ENCODE measurements around the gene SRSF7. TPM values are rescaled to one million over a fixed set of nuclear protein-coding genes. Genes with fewer than 3 reads are reported as not detected.
"Not testable (repeated sequence)": the region's sequence is repeated elsewhere in the genome, so short reads cannot be mapped to it uniquely, and the experiment has no call there.

The SRSF7 gene
- total RNA-seq, 2 experiments from 2014 or later = 315 to 318 TPM

- H3K4me3 Mint-ChIP-seq; H3K27me3 Mint-ChIP-seq; DNase-seq; H3K27ac Mint-ChIP-seq; H3K4me1 Mint-ChIP-seq; ATAC-seq (ENCODE audit: low read depth); H3K9me3 Mint-ChIP-seq: not testable (repeated sequence)
- H3K36me3 Mint-ChIP-seq = peaks cover 22% of the 10 kb centered on the region
- POLR2A ChIA-PET = interaction anchor here (1.1 kb wide), 1 partner anchor 14 kb away, joined by 3 read pairs; the partner anchor contains the start of gene SRSF7
These were observed 14.0 kb downstream of the SRSF7 start for GRCh38 chr2:38737000-38737698.

- DNase-seq (no peak), ATAC-seq (ENCODE audit: low read depth) (no peak)
- peak overlapping the region; percentile 3 for H3K27ac Mint-ChIP-seq
- H3K27me3 Mint-ChIP-seq = no peaks in the 10 kb centered on the region
- no peak overlapping the region for H3K4me3 Mint-ChIP-seq
- peaks cover 24% of the 10 kb centered on the region for H3K36me3 Mint-ChIP-seq
- no peaks in the 10 kb centered on the region for H3K9me3 Mint-ChIP-seq
- POLR2A ChIA-PET = interaction anchor here (0.7 kb wide), 1 partner anchor 12 kb away, joined by 3 read pairs; no protein-coding TSS in a partner anchor
- H3K4me1 Mint-ChIP-seq = peaks cover 4% of the 10 kb centered on the region
These were observed 15.2 kb downstream of the SRSF7 start for GRCh38 chr2:38735999-38736320.

- Mint-ChIP-seq H3K4me1 (peaks cover 1% of the 10 kb centered on the region), H3K9me3 (no peaks in the 10 kb centered on the region), H3K4me3 (no peak overlapping the region), H3K27me3 (no peaks in the 10 kb centered on the region), H3K27ac (no peak overlapping the region), H3K36me3 (peaks cover 24% of the 10 kb centered on the region)
- ATAC-seq (ENCODE audit: low read depth) (no peak), DNase-seq (peak; percentile 15)
- POLR2A ChIA-PET = interaction anchor here (0.8 to 2.7 kb wide), 4 partner anchors 8 to 153 kb away, joined by 3 to 15 read pairs (median 6); partner anchors contain the start of gene SRSF7
These were observed 16.7 kb downstream of the SRSF7 start for GRCh38 chr2:38734299-38735058.

- DNase-seq (peak; percentile 1), ATAC-seq (ENCODE audit: low read depth) (no peak)
- Mint-ChIP-seq H3K4me1 (peaks cover 1% of the 10 kb centered on the region), H3K4me3 (no peak overlapping the region), H3K27ac (no peak overlapping the region), H3K27me3 (no peaks in the 10 kb centered on the region), H3K9me3 (no peaks in the 10 kb centered on the region), H3K36me3 (peaks cover 16% of the 10 kb centered on the region)
- POLR2A ChIA-PET = interaction anchor here (0.8 to 2.7 kb wide), 4 partner anchors 9 to 152 kb away, joined by 3 to 15 read pairs (median 6); partner anchors contain the start of gene SRSF7
These were observed 17.7 kb downstream of the SRSF7 start for GRCh38 chr2:38733300-38733971.

GRCh38 chr2:38731684-38732221 lies 19.4 kb downstream of the SRSF7 start:
- POLR2A ChIA-PET = interaction anchor here (0.9 to 1.0 kb wide), 2 partner anchors 9 to 19 kb away, joined by 3 to 4 read pairs; partner anchors contain the start of gene SRSF7
- H3K9me3 Mint-ChIP-seq = no peaks in the 10 kb centered on the region
- no peaks in the 10 kb centered on the region for H3K27me3 Mint-ChIP-seq
- H3K36me3 Mint-ChIP-seq = peaks cover 14% of the 10 kb centered on the region
- peaks cover 1% of the 10 kb centered on the region for H3K4me1 Mint-ChIP-seq
- peak; percentile 10 for DNase-seq
- H3K27ac Mint-ChIP-seq = no peak overlapping the region
- H3K4me3 Mint-ChIP-seq = no peak overlapping the region
- no peak for ATAC-seq (ENCODE audit: low read depth)

GRCh38 chr2:38731090-38731489 lies 20.1 kb downstream of the SRSF7 start:
- DNase-seq (peak; percentile 6), ATAC-seq (ENCODE audit: low read depth) (no peak)
- POLR2A ChIA-PET = no interaction called here
- H3K27me3 Mint-ChIP-seq = no peaks in the 10 kb centered on the region
- H3K4me1 Mint-ChIP-seq = peaks cover 1% of the 10 kb centered on the region
- no peak overlapping the region for H3K27ac Mint-ChIP-seq
- no peaks in the 10 kb centered on the region for H3K9me3 Mint-ChIP-seq
- no peak overlapping the region for H3K4me3 Mint-ChIP-seq
- peaks cover 14% of the 10 kb centered on the region for H3K36me3 Mint-ChIP-seq

- H3K9me3 Mint-ChIP-seq = no peaks in the 10 kb centered on the region
- no peak overlapping the region for H3K4me3 Mint-ChIP-seq
- no peak for ATAC-seq (ENCODE audit: low read depth)
- H3K27ac Mint-ChIP-seq = no peak overlapping the region
- DNase-seq = no peak
- POLR2A ChIA-PET = no interaction called here
- no peaks in the 10 kb centered on the region for H3K27me3 Mint-ChIP-seq
- H3K36me3 Mint-ChIP-seq = peaks cover 13% of the 10 kb centered on the region
- H3K4me1 Mint-ChIP-seq = peaks cover 4% of the 10 kb centered on the region
These were observed 22.5 kb downstream of the SRSF7 start for GRCh38 chr2:38728694-38729093.

- no peak for ATAC-seq (ENCODE audit: low read depth)
- no peaks in the 10 kb centered on the region for H3K27me3 Mint-ChIP-seq
- DNase-seq = no peak
- H3K4me1 Mint-ChIP-seq = peaks cover 11% of the 10 kb centered on the region
- no peaks in the 10 kb centered on the region for H3K9me3 Mint-ChIP-seq
- H3K27ac Mint-ChIP-seq = no peak overlapping the region
- peaks cover 9% of the 10 kb centered on the region for H3K36me3 Mint-ChIP-seq
- no peak overlapping the region for H3K4me3 Mint-ChIP-seq
- POLR2A ChIA-PET = no interaction called here
These were observed 23.5 kb downstream of the SRSF7 start for GRCh38 chr2:38727661-38728060.

GRCh38 chr2:38723173-38723572 lies 28.0 kb downstream of the SRSF7 start:
- ATAC-seq (ENCODE audit: low read depth) (no peak), DNase-seq (no peak)
- peak overlapping the region; percentile 7 for H3K4me3 Mint-ChIP-seq
- no peaks in the 10 kb centered on the region for H3K9me3 Mint-ChIP-seq
- H3K27me3 Mint-ChIP-seq = no peaks in the 10 kb centered on the region
- H3K4me1 Mint-ChIP-seq = peaks cover 33% of the 10 kb centered on the region
- H3K27ac Mint-ChIP-seq = peak overlapping the region; percentile 78
- H3K36me3 Mint-ChIP-seq = peaks cover 26% of the 10 kb centered on the region
- POLR2A ChIA-PET = interaction anchor here (0.6 to 2.4 kb wide), 2 partner anchors 12 to 28 kb away, joined by 3 to 8 read pairs; partner anchors contain the start of gene SRSF7

- DNase-seq (peak; percentile 37), ATAC-seq (ENCODE audit: low read depth) (peak; percentile 77)
- Mint-ChIP-seq H3K9me3 (no peaks in the 10 kb centered on the region), H3K27ac (peak overlapping the region; percentile 78), H3K36me3 (peaks cover 28% of the 10 kb centered on the region), H3K27me3 (no peaks in the 10 kb centered on the region), H3K4me1 (peaks cover 31% of the 10 kb centered on the region), H3K4me3 (peak overlapping the region; percentile 64)
- POLR2A ChIA-PET = interaction anchor here (1.1 to 2.4 kb wide), 3 partner anchors 28 to 141 kb away, joined by 4 to 8 read pairs (median 6); partner anchors contain the start of genes HNRNPLL and SRSF7
These were observed 28.7 kb downstream of the SRSF7 start for GRCh38 chr2:38722271-38723061.

GRCh38 chr2:38720613-38721241 lies 30.4 kb downstream of the SRSF7 start:
- H3K4me1 Mint-ChIP-seq = peaks cover 29% of the 10 kb centered on the region
- peak; percentile 22 for DNase-seq
- no peaks in the 10 kb centered on the region for H3K27me3 Mint-ChIP-seq
- peaks cover 39% of the 10 kb centered on the region for H3K36me3 Mint-ChIP-seq
- no peak for ATAC-seq (ENCODE audit: low read depth)
- H3K27ac Mint-ChIP-seq = peak overlapping the region; percentile 79
- H3K9me3 Mint-ChIP-seq = no peaks in the 10 kb centered on the region
- H3K4me3 Mint-ChIP-seq = no peak overlapping the region
- POLR2A ChIA-PET = no interaction called here

GRCh38 chr2:38719706-38720105 lies 31.5 kb downstream of the SRSF7 start:
- DNase-seq = no peak
- Mint-ChIP-seq H3K36me3 (peaks cover 42% of the 10 kb centered on the region), H3K27ac (no peak overlapping the region), H3K4me1 (peaks cover 30% of the 10 kb centered on the region), H3K9me3 (no peaks in the 10 kb centered on the region), H3K27me3 (no peaks in the 10 kb centered on the region), H3K4me3 (no peak overlapping the region)
- POLR2A ChIA-PET = no interaction called here
- no peak for ATAC-seq (ENCODE audit: low read depth)

Measured in activated naive CD8-positive, alpha-beta T cell treated with anti-CD3 and anti-CD28 coated beads, Interleukin-2, amount 10 ng/mL, durations not matched to agents 7 days and 5 days (primary cell).